CMK (cell line): Measurements from ENCODE around the gene PHF12.
"Not testable (repeated sequence)": the region's sequence is repeated elsewhere in the genome, so short reads cannot be mapped to it uniquely, and the experiment has no call there.

Experiments
- DNase-seq: peaks from one replicate; pipeline ENCODE4 v3.0.0-alpha.2; 2010; ENCODE audit warnings: low read depth

The PHF12 gene

DNA sequence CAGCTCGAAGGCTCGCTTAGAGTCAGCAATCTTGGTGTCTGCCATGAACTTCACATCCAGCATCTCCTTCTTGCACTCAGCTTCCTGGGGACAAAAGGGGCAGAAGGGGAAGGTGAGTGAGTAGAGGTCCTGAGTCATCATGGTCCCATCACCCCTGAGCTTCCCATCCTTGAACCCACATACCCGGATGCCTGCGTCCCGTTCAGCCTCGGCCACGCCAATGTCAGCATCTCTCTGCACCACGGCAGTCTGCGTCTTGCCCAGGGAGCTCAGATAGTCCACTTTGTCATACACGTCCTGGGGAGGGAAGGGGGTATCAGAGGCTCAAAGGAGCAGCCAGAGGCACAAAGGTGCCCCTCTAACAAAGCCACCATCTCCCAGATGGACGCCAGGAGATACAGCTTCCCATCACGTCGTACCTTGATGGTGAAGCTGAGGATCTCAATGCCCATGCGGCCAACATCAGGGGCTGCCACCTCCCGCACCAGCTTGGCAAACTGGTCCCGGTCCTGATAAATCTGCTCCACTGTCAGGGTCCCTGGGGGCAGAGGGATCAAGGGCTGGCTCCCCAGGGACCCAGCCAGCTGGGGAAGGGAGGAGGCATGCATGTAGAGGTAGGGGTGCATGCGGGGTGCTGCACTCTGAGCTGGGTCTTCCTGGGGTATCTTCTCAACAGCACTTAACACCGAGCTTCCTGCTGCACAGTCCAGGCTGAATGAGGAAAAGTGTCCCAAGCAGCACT is 69.0 kb downstream of the PHF12 start:
- no peak for DNase-seq

- no peak for DNase-seq
Observed at GRCh38 chr17:28881533-28882056, 69.7 kb downstream of the PHF12 start.

DNA sequence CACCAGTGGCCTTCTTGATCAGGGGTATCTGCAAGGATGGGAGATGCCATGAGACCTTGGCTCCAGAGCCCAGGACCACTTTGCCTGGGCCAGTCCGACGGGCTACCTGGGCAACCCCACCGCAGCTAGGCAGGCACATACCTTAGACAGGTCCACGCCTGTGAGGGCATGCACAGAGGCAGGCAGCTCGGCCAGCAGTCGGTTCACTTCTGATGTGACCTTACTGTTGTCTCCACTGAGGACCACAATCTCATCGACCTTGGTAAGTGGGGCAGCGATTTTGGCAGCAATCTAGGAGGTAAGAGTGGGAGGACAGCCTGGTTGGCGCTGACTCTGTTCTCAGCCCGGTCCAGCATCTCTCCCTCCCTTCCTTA is 70.8 kb downstream of the PHF12 start:
- no peak for DNase-seq

GRCh38 chr17:28879886-28880571 is 71.3 kb downstream of the PHF12 start:
- DNase-seq, result no peak

GRCh38 chr17:28878981-28879380 is 72.3 kb downstream of the PHF12 start:
- DNase-seq, result no peak

DNA sequence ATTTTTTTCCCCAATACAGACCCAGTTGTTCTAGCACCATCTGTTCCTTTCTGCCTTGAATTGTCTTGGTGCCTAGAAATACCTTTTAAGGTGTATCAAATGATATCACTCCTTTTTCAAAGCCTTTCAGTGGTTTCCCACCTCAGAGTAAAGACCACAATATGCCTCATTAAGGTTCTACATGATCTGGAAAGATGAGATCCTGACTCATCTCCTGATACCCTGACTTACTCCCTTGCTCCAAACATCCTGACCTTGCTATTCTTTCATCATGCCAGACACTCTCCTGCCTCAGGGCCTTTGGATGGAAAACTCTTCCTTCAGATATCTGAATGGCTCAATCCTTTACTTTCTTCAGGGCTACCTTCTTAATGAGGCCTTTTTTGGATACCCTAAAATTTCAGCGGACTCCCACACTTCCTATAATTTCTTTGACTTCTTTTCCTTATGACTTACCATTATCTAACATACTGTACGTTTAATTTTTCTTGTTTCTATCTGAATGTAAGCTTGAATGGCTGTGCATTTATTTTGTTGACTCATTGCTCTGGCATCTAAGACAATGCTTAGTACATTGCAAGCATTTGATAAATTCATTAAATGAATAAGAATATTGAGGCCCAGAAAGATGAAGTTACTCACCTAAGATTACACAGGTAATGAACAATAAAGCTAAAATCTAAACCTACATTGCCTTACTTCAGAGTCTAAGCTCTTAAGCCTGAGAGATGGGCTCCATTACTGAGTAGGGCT is 73.0 kb downstream of the PHF12 start:
- DNase-seq, result no peak

DNA sequence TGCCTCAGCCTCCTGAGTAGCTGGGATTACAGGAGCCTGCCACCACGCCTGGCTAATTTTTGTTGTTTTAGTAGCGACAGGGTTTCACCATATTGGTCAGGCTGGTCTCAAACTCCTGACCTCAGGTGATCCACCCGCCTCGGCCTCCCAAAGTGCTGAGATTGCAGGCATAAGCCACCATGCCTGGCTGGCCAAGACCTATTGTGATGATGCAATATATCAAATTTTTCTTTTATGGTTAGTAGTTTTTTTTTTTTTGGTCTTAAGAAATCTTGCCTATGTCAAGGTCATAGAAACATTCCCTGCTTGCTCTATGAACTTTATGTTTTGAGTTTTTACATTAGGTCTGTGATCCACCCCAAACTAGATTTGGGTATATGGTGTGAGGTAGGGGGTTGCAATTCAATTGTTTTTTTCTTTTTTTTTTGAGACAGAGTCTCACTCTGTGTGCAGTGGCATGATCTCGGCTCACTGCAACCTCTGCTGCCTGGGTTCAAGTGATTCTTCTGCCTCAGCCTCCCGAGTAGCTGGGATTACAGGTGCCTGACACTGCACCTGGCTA is 74.1 kb downstream of the PHF12 start:
- not testable (repeated sequence) for DNase-seq

GRCh38 chr17:28875848-28876550 is 75.3 kb downstream of the PHF12 start:
- no peak for DNase-seq

DNA sequence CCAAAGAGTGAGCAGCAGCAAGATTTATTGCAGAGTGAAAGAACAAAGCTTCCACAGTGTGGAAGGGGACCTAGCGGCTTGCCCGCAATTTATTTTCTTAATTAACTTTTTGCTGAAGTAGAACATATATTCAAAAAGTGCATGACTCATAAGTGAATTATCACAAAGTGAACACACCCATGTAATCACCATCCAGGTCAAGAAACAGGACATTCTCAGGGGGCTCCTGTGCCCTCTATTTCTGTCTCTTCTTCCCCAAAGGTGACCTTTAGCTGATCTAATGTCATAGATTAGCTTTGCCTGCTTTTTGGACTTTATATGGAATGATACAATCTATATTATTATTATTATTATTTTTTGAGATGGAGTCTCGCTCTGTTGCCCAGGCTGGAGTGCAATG is 76.6 kb downstream of the PHF12 start:
- no peak for DNase-seq

GRCh38 chr17:28873839-28874238 is 77.5 kb downstream of the PHF12 start:
- no peak for DNase-seq

DNA sequence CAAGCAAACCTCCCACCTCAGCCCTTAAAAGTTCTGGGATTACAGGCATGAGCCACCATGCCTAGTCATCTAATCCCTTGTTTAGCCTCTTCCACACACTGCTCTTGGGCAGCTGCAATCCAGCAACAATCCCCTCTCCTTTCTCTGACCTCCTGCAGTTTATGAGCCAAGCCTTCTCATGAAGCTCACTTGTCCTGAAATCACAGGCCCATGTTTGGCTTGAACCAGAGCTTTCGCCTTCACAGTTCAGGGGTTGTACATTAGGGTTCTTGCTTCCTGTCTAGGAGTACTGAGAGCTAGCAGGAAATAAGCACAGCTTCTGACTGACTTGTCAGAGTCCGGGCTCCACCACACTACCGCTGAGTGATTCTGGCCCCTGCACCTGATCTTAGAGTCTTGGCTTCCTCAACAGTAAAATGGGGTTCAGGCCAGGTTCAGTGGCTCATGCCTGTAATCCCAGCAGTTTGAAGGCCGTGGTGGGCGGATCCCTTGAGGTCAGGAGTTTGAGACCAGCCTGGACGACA is 80.2 kb downstream of the PHF12 start:
- no peak for DNase-seq

DNA sequence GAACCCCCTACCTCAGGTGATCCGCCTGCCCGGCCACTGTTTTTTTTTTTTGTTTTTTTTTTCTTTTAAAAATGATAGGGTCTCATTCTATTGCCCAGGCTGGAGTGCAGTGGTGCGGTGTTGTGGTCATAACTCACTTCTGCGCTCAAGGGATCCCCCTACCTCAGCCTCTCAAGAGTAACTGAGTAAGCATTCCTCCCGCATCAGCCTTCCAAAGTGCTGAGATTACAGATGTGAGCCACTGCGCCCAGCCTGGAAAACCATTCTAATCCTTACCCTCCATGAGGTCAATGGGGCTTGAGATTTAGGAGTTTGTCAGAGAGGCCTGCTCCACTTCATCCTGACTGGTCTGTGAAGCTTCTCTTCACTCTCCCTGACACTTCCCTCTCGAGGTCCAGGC is 84.0 kb downstream of the PHF12 start:
- DNase-seq, result no peak

DNA sequence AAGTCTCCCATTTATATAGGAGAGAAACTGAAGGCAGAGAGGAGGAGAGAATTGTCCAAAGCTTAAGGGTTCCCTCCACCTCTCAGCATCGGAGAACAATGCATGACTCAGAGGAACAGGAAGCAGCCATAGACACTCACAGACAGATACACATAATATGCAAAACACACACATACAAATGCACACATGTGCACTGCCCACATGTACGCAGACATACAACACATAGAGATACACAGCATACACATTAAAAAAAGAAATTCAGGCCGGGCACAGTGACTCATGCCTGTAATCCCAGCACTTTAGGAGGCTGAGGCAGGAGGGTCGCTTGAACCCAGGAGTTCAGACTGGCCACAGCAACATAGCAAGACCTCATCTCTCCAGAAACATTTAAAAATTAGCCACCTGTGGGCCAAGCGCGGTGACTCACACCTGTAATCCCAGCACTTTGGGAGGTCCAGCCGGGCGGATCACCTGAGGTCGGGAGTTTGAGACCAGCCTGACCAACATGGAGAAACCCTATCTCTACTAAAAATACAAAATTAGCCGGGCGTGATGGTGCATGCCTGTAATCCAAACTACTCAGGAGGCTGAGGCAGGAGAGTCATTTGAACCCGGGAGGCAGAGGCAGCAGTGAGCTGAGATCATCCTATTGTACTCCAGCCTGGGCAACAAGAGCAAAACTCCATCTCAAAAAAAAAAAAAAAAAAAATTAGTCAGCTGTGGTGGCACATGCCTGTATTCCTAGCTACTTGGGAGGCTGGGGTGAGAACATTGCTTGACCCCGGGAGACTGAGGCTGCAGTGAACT is 85.2 kb downstream of the PHF12 start:
- DNase-seq, result no peak

- peak; percentile 89 for DNase-seq
Observed at GRCh38 chr17:28864991-28865849, 86.1 kb downstream of the PHF12 start.

- DNase-seq, result no peak
Observed at GRCh38 chr17:28863953-28864352, 87.4 kb downstream of the PHF12 start.

GRCh38 chr17:28862561-28862960 is 88.8 kb downstream of the PHF12 start:
- DNase-seq, result no peak

GRCh38 chr17:28861393-28862203 is 89.7 kb downstream of the PHF12 start:
- DNase-seq, result no peak

DNA sequence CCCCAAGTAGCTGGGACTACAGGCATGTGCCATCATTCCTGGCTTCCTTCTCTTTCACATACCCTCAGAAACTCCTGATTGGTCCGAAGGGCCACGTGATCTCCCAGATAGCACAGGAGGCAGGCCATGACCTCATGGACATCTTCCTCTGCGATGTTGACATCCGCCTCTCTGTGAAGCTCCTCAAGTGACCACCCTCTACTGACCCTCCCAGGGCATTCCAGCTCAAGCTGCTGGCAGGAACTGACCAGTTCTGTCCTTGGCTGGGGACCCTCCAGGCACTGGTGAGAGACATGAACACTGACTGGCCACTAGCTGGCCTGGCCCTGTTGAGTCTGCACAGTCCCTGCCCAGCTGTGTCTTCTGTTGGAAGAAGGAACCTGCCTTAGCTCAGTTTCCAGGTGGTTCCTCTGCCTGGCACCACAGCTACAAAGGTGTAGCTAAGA is 90.9 kb downstream of the PHF12 start:
- DNase-seq, result no peak
